A549 treated with dexamethasone at 1 μM for 4 hours (cell line): ENCODE measurements around the gene MIXL1. TPM values are rescaled to one million over a fixed set of nuclear protein-coding genes. Genes with fewer than 3 reads are reported as not detected.

Experiments
- total RNA-seq: library from RNA; stranded (reverse); fragments of 200-300 nt; extraction: Qiagen RNA extraction; gene quantifications from 5 replicates; pipeline ENCODE4 v1.2.3, GENCODE V29; 2022

The MIXL1 gene
- total RNA-seq = 0.08 to 0.14 TPM (median 0.09 TPM) in 3 of 5 replicates, not detected in the others

GRCh38 chr1:226223157-226223785 is at the start of gene MIXL1:
Gene MIXL1 (plus strand): TSS chr1:226223664. CDS start chr1:226223682, 18 bp downstream.

DNA sequence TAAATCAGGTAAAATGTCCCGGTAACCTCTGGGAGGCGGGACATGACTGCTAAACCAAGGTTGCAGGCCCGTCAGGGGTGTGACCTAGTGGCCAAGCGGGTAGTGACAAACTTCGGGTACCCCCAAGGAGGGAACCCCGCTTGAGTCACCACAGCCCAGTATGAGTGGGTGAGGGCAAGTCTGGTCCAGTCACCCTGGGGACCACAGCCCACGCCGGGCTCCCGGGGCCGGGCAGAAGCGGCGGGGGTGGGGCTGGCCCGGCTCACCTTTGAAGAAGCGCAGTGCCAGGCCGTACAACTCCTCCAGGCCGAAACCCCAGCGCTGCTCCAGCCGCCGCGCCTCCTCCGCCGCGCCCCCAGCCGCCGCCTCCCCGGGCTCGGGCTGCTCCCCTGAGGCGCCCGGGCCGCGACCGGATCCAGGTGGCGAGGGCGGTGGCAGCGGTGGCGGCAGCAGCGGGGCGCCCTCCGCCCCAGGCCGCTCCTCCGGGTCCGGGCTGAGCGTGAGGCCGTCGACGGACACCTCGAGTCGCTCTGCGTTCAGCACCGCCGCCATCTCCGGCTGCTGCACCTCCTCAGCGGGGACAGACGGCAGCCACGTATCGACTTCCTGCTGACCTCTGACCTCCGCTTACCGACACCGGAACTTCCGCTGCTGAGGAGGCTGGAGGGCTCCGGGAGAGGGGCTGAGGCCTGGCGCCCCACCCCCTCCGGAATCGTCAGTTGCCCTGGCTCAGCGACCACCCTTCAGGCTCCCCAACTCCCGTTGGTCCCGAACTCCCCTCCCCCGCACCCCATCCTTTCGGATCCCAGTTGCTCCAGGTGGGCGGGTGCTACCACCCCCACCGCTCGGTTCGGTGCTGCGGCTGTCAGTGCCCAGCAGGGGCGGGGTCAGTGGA is 37.1 kb upstream of the MIXL1 start, which contains the start of gene ACBD3:
ACBD3 (minus strand) TSS at position 618 of the 895 bp plus-strand sequence; CDS start at position 552, 66 bp downstream.

Other genes with a start within 250 kb of the MIXL1 start
- gene SDE2, start 224.3 kb upstream of the MIXL1 start, total RNA-seq = 7.3 to 10.2 TPM (median 8.4 TPM) in 5 replicates
- gene H3-3A, start 160.9 kb upstream of the MIXL1 start, total RNA-seq = 352 to 450 TPM (median 386 TPM) in 5 replicates
- 22.8 to 28.9 TPM (median 27.6 TPM) in 5 replicates for gene ACBD3, start 36.9 kb upstream of the MIXL1 start, total RNA-seq
- gene LIN9, start 85.5 kb downstream of the MIXL1 start, total RNA-seq = 6.3 to 8.3 TPM (median 6.8 TPM) in 5 replicates
- 101 to 122 TPM (median 116 TPM) in 5 replicates for gene PARP1, start 184.4 kb downstream of the MIXL1 start, total RNA-seq